Liver (tissue), 3 donors: ENCODE results near the gene CCDC78.

Experiments used
- HNF4A ChIP-seq, 2 donors: conservative IDR thresholded peaks; 2 replicates each; pipeline ENCODE4 v1.6.1; 2016; ENCODE audit warnings: antibody characterized with exemption in 2 of 2, mild to moderate bottlenecking in 2 of 2
- RAD21 ChIP-seq, 2 donors: IDR thresholded peaks; 2 replicates each; pipeline ENCODE4 v1.6.1; 2016; ENCODE audit warnings: antibody characterized with exemption in 2 of 2, mild to moderate bottlenecking in 2 of 2
- RXRA ChIP-seq, 2 donors: IDR thresholded peaks; 2 replicates each; pipeline ENCODE4 v1.6.1; 2017 to 2018; ENCODE audit warnings: antibody characterized with exemption in 2 of 2, mild to moderate bottlenecking in 1 of 2
- TF ChIP-seq, protein P1 (sequence below): IDR thresholded peaks from 2 replicates; pipeline ENCODE4 v1.6.1; 2016; ENCODE audit warnings: antibody characterized with exemption
- TF ChIP-seq, protein P2 (sequence below): IDR thresholded peaks from 2 replicates; pipeline ENCODE4 v1.6.1; 2016; ENCODE audit warnings: antibody characterized with exemption, mild to moderate bottlenecking
- TF ChIP-seq, protein P3 (sequence below): fragments of 150-350 bp; IDR thresholded peaks from 2 replicates; pipeline ENCODE4 v1.5.1; 2017; ENCODE audit warnings: improper control_type of control experiment, low read depth, low read length; ENCODE audit not compliant: missing input control
- TF ChIP-seq, protein P4 (sequence below): IDR thresholded peaks from 2 replicates; pipeline ENCODE4 v1.6.1; 2016; ENCODE audit warnings: antibody characterized with exemption
- donor health status: healthy.
- donor health status: healthy.

DNA sequence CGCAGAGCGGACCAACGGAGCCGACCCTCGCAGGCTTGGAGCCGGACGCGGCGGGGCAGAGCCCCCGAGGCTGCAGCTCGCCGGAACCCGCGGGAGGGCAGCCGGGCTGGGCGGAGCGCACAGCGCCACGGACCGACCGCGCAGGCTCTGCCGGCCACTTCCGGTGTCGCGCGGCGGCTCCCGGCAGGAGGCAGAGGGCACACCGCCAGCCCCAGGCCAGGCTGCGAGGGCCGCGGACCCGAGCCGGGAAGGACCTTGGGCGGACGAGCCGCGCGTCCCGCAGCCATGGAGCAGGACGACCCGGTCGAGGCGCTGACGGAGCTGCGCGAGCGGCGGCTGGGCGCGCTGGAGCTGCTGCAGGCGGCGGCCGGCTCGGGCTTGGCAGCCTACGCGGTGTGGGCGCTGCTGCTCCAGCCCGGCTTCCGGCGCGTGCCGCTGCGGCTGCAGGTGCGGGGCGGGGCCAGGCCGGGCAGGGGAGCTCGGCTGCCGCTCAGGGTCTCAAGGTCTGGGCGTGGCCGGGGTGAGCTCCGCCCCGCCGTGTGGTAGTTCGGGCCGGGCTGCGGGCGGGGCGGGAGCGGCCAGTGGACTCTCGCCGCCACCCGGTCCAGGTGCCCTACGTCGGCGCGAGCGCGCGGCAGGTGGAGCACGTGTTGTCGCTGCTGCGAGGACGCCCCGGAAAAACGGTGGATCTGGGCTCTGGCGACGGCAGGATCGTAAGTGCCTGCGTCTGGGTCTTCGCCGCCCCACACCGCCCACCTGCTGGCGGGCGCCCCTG lies 5.1 kb downstream of the CCDC78 start, which contains the start of gene ANTKMT:
- TF ChIP-seq, protein P1, sequence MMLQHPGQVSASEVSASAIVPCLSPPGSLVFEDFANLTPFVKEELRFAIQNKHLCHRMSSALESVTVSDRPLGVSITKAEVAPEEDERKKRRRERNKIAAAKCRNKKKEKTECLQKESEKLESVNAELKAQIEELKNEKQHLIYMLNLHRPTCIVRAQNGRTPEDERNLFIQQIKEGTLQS, result no peak
- no peak for TF ChIP-seq RAD21 (IDR thresholded peaks at IDR 0.05)
- TF ChIP-seq, protein P2, sequence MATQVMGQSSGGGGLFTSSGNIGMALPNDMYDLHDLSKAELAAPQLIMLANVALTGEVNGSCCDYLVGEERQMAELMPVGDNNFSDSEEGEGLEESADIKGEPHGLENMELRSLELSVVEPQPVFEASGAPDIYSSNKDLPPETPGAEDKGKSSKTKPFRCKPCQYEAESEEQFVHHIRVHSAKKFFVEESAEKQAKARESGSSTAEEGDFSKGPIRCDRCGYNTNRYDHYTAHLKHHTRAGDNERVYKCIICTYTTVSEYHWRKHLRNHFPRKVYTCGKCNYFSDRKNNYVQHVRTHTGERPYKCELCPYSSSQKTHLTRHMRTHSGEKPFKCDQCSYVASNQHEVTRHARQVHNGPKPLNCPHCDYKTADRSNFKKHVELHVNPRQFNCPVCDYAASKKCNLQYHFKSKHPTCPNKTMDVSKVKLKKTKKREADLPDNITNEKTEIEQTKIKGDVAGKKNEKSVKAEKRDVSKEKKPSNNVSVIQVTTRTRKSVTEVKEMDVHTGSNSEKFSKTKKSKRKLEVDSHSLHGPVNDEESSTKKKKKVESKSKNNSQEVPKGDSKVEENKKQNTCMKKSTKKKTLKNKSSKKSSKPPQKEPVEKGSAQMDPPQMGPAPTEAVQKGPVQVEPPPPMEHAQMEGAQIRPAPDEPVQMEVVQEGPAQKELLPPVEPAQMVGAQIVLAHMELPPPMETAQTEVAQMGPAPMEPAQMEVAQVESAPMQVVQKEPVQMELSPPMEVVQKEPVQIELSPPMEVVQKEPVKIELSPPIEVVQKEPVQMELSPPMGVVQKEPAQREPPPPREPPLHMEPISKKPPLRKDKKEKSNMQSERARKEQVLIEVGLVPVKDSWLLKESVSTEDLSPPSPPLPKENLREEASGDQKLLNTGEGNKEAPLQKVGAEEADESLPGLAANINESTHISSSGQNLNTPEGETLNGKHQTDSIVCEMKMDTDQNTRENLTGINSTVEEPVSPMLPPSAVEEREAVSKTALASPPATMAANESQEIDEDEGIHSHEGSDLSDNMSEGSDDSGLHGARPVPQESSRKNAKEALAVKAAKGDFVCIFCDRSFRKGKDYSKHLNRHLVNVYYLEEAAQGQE, result no peak
- TF ChIP-seq, protein P3, sequence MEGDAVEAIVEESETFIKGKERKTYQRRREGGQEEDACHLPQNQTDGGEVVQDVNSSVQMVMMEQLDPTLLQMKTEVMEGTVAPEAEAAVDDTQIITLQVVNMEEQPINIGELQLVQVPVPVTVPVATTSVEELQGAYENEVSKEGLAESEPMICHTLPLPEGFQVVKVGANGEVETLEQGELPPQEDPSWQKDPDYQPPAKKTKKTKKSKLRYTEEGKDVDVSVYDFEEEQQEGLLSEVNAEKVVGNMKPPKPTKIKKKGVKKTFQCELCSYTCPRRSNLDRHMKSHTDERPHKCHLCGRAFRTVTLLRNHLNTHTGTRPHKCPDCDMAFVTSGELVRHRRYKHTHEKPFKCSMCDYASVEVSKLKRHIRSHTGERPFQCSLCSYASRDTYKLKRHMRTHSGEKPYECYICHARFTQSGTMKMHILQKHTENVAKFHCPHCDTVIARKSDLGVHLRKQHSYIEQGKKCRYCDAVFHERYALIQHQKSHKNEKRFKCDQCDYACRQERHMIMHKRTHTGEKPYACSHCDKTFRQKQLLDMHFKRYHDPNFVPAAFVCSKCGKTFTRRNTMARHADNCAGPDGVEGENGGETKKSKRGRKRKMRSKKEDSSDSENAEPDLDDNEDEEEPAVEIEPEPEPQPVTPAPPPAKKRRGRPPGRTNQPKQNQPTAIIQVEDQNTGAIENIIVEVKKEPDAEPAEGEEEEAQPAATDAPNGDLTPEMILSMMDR, result no peak
- TF ChIP-seq RXRA (IDR thresholded peaks at IDR 0.05), result no peak
- TF ChIP-seq HNF4A (conservative IDR thresholded peaks at IDR 0.05), result no peak
- TF ChIP-seq, protein P4, sequence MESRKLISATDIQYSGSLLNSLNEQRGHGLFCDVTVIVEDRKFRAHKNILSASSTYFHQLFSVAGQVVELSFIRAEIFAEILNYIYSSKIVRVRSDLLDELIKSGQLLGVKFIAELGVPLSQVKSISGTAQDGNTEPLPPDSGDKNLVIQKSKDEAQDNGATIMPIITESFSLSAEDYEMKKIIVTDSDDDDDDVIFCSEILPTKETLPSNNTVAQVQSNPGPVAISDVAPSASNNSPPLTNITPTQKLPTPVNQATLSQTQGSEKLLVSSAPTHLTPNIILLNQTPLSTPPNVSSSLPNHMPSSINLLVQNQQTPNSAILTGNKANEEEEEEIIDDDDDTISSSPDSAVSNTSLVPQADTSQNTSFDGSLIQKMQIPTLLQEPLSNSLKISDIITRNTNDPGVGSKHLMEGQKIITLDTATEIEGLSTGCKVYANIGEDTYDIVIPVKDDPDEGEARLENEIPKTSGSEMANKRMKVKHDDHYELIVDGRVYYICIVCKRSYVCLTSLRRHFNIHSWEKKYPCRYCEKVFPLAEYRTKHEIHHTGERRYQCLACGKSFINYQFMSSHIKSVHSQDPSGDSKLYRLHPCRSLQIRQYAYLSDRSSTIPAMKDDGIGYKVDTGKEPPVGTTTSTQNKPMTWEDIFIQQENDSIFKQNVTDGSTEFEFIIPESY, result no peak
